ENCODE measurements around the gene ABHD17C.
A peak's percentile ranks its signal among the peaks of the same experiment; 100 is the strongest.

Gene ABHD17C

GRCh38 chr15:80764535-80764934 is 69.4 kb downstream of the ABHD17C start:
- DNase-seq (ENCODE audit: low read depth in 2 of 2), result no peak

- no peak for DNase-seq (ENCODE audit: low read depth in 2 of 2)
These were observed 71.2 kb downstream of the ABHD17C start for GRCh38 chr15:80766275-80766674.

- DNase-seq (ENCODE audit: low read depth in 2 of 2), result no peak
These were observed 73.0 kb downstream of the ABHD17C start for GRCh38 chr15:80768158-80768557.

GRCh38 chr15:80769153-80769828 is 74.2 kb downstream of the ABHD17C start:
- no peak for DNase-seq (ENCODE audit: low read depth in 2 of 2)

- peak in 1 of 2 experiments; percentile 15 for DNase-seq (ENCODE audit: low read depth in 2 of 2)
These were observed 75.0 kb downstream of the ABHD17C start for GRCh38 chr15:80769829-80770705.

GRCh38 chr15:80773122-80773551 is 78.0 kb downstream of the ABHD17C start:
- DNase-seq (ENCODE audit: low read depth in 2 of 2), result peak; percentile 97 to 98

GRCh38 chr15:80773792-80774352 is 78.8 kb downstream of the ABHD17C start:
- peak in 1 of 2 experiments; percentile 55 for DNase-seq (ENCODE audit: low read depth in 2 of 2)

GRCh38 chr15:80774486-80774885 is 79.4 kb downstream of the ABHD17C start:
- no peak for DNase-seq (ENCODE audit: low read depth in 2 of 2)

- DNase-seq (ENCODE audit: low read depth in 2 of 2), result no peak
These were observed 80.2 kb downstream of the ABHD17C start for GRCh38 chr15:80775338-80775737.

GRCh38 chr15:80776420-80777045 is 81.4 kb downstream of the ABHD17C start:
- peak in 1 of 2 experiments; percentile 55 for DNase-seq (ENCODE audit: low read depth in 2 of 2)

- peak; percentile 92 to 94 for DNase-seq (ENCODE audit: low read depth in 2 of 2)
These were observed 82.0 kb downstream of the ABHD17C start for GRCh38 chr15:80777137-80777536.

GRCh38 chr15:80777826-80778620 is 82.9 kb downstream of the ABHD17C start:
- DNase-seq (ENCODE audit: low read depth in 2 of 2), result no peak

GRCh38 chr15:80778621-80778963 is 83.5 kb downstream of the ABHD17C start:
- DNase-seq (ENCODE audit: low read depth in 2 of 2), result no peak

GRCh38 chr15:80778964-80779657 is 84.0 kb downstream of the ABHD17C start, which contains the start of gene CEMIP:
TSS of gene CEMIP (plus strand) at chr15:80779370. CDS start at chr15:80873880, 94,510 bp downstream.
- DNase-seq (ENCODE audit: low read depth in 2 of 2), result peak; percentile 82 to 85

- DNase-seq (ENCODE audit: low read depth in 2 of 2), result no peak
These were observed 84.7 kb downstream of the ABHD17C start for GRCh38 chr15:80779658-80780415.

GRCh38 chr15:80780416-80781221 is 85.5 kb downstream of the ABHD17C start:
- no peak for DNase-seq (ENCODE audit: low read depth in 2 of 2)

- DNase-seq (ENCODE audit: low read depth in 2 of 2), result no peak
These were observed 88.2 kb downstream of the ABHD17C start for GRCh38 chr15:80783260-80783659.

GRCh38 chr15:80785335-80785734 is 90.2 kb downstream of the ABHD17C start:
- no peak for DNase-seq (ENCODE audit: low read depth in 2 of 2)

- DNase-seq (ENCODE audit: low read depth in 2 of 2), result no peak
These were observed 90.8 kb downstream of the ABHD17C start for GRCh38 chr15:80785811-80786354.

All from fibroblast of skin of left biceps (primary cell).